ACC112 (cell line): ENCODE results near the gene PRDM9.
"Not testable (repeated sequence)": the region's sequence is repeated elsewhere in the genome, so short reads cannot be mapped to it uniquely, and the experiment has no call there.

Experiments used
- H2AFZ ChIP-seq: fragments of 200-600 bp; sonication (generic); one replicate; pipeline ENCODE4 v1.6.0; 2017; ENCODE audit warnings: antibody characterized with exemption, low read length; ENCODE audit not compliant: unreplicated experiment
- H3K27ac ChIP-seq: fragments of 200-600 bp; sonication (generic); 2 replicates; pipeline ENCODE4 v1.5.1; 2014; ENCODE audit warnings: low read depth, mild to moderate bottlenecking, antibody characterized with exemption, low read length, moderate library complexity
- H3K27me3 ChIP-seq: fragments of 200-600 bp; sonication (generic); 2 replicates; pipeline ENCODE4 v1.6.1; 2014; ENCODE audit warnings: mild to moderate bottlenecking, antibody characterized with exemption, low read length, moderate library complexity, mixed read lengths; ENCODE audit not compliant: insufficient read depth
- H3K36me3 ChIP-seq: fragments of 200-600 bp; sonication (generic); 2 replicates; pipeline ENCODE4 v1.6.1; 2016; ENCODE audit warnings: mild to moderate bottlenecking, antibody characterized with exemption, low read length, moderate library complexity, mixed read lengths; ENCODE audit not compliant: insufficient read depth
- H3K4me1 ChIP-seq: fragments of 200-600 bp; sonication (generic); one replicate; pipeline ENCODE4 v1.6.1; 2016; ENCODE audit warnings: low read length, mixed read lengths; ENCODE audit not compliant: insufficient read depth, unreplicated experiment, control insufficient read depth
- H3K4me3 ChIP-seq: fragments of 200-600 bp; sonication (generic); 2 replicates; pipeline ENCODE4 v1.5.1; 2014; ENCODE audit warnings: mild to moderate bottlenecking, low read depth, low read length
- H3K79me2 ChIP-seq: fragments of 200-600 bp; sonication (generic); one replicate; pipeline ENCODE4 v1.6.0; 2016; ENCODE audit warnings: low read length; ENCODE audit not compliant: control insufficient read depth, unreplicated experiment, insufficient read depth

The PRDM9 gene

DNA sequence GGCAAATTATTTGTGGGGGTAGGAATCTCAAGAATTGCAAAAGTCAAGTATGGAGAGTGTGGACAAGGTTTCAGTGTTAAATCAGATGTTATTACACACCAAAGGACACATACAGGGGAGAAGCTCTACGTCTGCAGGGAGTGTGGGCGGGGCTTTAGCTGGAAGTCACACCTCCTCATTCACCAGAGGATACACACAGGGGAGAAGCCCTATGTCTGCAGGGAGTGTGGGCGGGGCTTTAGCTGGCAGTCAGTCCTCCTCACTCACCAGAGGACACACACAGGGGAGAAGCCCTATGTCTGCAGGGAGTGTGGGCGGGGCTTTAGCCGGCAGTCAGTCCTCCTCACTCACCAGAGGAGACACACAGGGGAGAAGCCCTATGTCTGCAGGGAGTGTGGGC is 19.2 kb downstream of the PRDM9 start:
- not testable (repeated sequence) for H3K27me3 ChIP-seq, H3K27ac ChIP-seq, H3K36me3 ChIP-seq, H3K4me3 ChIP-seq, H2AFZ ChIP-seq, H3K79me2 ChIP-seq, H3K4me1 ChIP-seq

DNA sequence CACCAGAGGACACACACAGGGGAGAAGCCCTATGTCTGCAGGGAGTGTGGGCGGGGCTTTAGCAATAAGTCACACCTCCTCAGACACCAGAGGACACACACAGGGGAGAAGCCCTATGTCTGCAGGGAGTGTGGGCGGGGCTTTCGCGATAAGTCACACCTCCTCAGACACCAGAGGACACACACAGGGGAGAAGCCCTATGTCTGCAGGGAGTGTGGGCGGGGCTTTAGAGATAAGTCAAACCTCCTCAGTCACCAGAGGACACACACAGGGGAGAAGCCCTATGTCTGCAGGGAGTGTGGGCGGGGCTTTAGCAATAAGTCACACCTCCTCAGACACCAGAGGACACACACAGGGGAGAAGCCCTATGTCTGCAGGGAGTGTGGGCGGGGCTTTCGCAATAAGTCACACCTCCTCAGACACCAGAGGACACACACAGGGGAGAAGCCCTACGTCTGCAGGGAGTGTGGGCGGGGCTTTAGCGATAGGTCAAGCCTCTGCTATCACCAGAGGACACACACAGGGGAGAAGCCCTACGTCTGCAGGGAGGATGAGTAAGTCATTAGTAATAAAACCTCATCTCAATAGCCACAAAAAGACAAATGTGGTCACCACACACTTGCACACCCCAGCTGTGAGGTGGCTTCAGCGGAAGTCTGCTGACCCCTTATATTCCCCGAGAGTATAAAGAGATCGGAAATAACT is 20.0 kb downstream of the PRDM9 start:
- H2AFZ ChIP-seq, H3K4me3 ChIP-seq, H3K27ac ChIP-seq: not testable (repeated sequence)

DNA sequence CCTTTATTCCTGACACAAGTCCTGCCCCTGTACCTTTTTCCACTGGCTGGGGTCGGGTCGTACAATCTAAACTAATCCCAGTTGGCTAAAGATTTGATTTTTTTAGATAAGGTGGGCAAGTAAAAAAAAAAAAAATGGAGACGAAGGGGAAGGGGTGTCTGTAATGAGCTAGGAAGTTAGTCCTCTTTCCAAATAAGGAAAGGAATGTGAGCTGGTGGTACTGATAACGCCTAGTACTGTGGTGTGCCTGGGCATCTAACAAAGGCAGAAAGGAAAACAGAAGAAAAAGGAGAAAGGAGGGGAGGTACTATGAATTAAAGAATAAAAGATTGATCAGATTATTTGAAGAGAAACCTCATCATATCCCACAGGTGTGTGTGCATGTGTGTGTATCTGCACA is 21.3 kb downstream of the PRDM9 start:
- Histone ChIP-seq H3K4me3 (no peak overlapping the region), H3K79me2 (no peaks in the 10 kb centered on the region), H3K4me1 (no peaks in the 10 kb centered on the region), H3K27ac (no peak overlapping the region), H3K36me3 (no peaks in the 10 kb centered on the region), H2AFZ (no peak overlapping the region), H3K27me3 (no peaks in the 10 kb centered on the region)

More for the DNA sequence above, 20.0 kb downstream of the PRDM9 start:
- not testable (repeated sequence) for H3K27me3 ChIP-seq, H3K36me3 ChIP-seq, H3K4me1 ChIP-seq, H3K79me2 ChIP-seq

DNA sequence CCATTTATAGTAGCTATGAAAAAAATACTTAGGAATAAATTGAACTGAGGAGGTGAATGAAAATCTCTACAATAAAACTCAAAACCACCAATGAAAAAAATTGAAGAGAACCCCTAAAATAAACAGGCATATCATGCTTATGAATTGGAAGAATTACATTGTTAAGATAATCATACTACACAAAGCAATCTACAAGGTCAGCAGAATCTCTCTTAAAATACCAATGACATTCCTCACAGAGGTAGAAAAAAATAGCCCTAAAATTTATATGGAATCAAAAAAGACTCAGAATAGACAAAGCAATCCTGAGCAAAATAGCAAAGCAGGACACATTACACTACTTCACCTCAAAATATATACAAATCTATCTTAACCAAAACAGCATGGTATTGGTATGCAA is 23.2 kb downstream of the PRDM9 start:
- Histone ChIP-seq H3K27me3 (no peaks in the 10 kb centered on the region), H3K4me3 (no peak overlapping the region), H3K4me1 (no peaks in the 10 kb centered on the region), H3K27ac (no peak overlapping the region), H2AFZ (no peak overlapping the region), H3K79me2 (no peaks in the 10 kb centered on the region), H3K36me3 (no peaks in the 10 kb centered on the region)

DNA sequence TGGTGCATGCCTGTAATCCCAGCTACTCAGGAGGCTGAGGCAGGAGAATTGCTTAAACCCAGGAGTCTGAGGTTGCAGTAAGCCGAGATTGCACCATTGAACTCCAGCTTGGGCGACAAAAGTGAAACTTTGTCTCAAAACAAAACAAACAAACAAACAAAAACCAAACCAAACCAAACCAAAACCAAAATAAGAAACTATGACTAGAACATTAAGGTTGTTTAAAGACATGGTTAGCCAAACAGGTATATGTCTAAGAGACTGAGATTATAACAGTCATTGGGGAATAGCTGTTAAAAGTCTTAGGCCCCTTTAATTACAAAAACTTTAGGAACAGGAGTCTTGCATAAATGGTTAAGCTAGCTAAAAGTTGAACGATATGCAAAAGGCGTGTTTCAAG is 63.6 kb downstream of the PRDM9 start:
- no peaks in the 10 kb centered on the region for H3K36me3 ChIP-seq
- no peak overlapping the region for H2AFZ ChIP-seq
- no peaks in the 10 kb centered on the region for H3K4me1 ChIP-seq
- no peak overlapping the region for H3K4me3 ChIP-seq
- no peak overlapping the region for H3K27ac ChIP-seq
- H3K27me3 ChIP-seq: no peaks in the 10 kb centered on the region
- H3K79me2 ChIP-seq: no peaks in the 10 kb centered on the region
